Body of pancreas (tissue), 4 donors: ENCODE measurements around the gene TELO2.

Source experiments
- POLR2A ChIP-seq, 3 donors: fragments of 450-650 bp; IDR thresholded peaks; one replicate each; pipeline ENCODE4 v1.6.1; 2016; ENCODE audit warnings: antibody characterized with exemption in 3 of 3, mild to moderate bottlenecking in 2 of 3
- TF ChIP-seq, protein P1 (sequence below), 7 experiments: fragments of 450-650 bp in 4 of 7; fragments of 200-600 bp in 3 of 7; sonication (generic) in 3 of 7; IDR thresholded peaks; one replicate each; pipeline ENCODE4 v1.5.1; 2016 to 2019; ENCODE audit warnings: antibody characterized with exemption in 7 of 7

DNA sequence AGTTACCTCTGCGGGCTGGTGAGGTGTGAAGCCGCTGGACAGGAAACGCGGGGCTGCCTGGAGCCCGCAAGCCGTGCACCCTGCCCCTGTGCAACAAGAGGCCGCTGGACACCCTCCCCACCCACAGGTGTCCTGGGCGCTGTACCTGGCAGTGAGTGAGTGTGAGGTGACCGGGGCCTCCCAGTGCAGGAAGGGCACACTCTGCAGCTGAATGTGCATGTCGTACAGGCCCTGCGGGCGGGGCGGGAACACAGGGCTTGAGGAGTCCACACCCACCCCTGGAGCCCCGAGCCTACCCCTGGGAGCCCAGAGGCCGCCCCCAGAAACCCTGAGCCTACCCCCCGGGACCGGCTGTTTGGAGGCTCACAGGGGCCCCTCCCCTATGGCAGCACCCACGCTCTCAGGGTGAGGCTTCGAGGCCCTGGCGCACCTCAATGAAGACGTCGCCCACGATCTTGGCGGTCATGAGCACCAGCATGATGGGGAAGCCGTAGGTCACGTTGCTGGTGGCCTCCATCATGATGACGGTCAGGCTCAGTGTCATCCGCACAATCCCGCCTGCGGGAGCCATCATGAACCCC lies 44.5 kb upstream of the TELO2 start:
- TF ChIP-seq, protein P1, sequence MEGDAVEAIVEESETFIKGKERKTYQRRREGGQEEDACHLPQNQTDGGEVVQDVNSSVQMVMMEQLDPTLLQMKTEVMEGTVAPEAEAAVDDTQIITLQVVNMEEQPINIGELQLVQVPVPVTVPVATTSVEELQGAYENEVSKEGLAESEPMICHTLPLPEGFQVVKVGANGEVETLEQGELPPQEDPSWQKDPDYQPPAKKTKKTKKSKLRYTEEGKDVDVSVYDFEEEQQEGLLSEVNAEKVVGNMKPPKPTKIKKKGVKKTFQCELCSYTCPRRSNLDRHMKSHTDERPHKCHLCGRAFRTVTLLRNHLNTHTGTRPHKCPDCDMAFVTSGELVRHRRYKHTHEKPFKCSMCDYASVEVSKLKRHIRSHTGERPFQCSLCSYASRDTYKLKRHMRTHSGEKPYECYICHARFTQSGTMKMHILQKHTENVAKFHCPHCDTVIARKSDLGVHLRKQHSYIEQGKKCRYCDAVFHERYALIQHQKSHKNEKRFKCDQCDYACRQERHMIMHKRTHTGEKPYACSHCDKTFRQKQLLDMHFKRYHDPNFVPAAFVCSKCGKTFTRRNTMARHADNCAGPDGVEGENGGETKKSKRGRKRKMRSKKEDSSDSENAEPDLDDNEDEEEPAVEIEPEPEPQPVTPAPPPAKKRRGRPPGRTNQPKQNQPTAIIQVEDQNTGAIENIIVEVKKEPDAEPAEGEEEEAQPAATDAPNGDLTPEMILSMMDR (IDR thresholded peaks at IDR 0.05): no peak
- TF ChIP-seq POLR2A (IDR thresholded peaks at IDR 0.05): no peak
